WTC11 (cell line): ENCODE data around the gene PRR12. TPM values are rescaled to one million over a fixed set of nuclear protein-coding genes. Genes with fewer than 3 reads are reported as not detected.

Experiments used
- ATAC-seq: fragments of 200-7000 bp; cut with Tn5 transposase; 2 replicates; pipeline ENCODE4 v1.10.0; 2021; ENCODE audit warnings: mild to moderate bottlenecking, moderate library complexity
- CTCF ChIA-PET: fragments of 300-600 bp; sonication (Branson Sonifier 250); formaldehyde crosslinking; loops from one replicate; lab custom pipeline; 2021; ENCODE audit warnings: antibody characterized with exemption; lab: Charles Lee
- POLR2A ChIA-PET: fragments of 350-600 bp; sonication (Branson Sonifier 250); formaldehyde crosslinking; loops from one replicate; lab custom pipeline; 2021; ENCODE audit warnings: antibody characterized with exemption; lab: Charles Lee
- DNase-seq: peaks from one replicate; pipeline ENCODE4 v3.0.0; 2021; ENCODE audit warnings: low spot score
- H3K27ac Mint-ChIP-seq: 2 replicates; pipeline ENCODE4 v1.8.0; 2021; ENCODE audit warnings: mixed read lengths
- H3K27me3 Mint-ChIP-seq: 2 replicates; pipeline ENCODE4 v1.8.0; 2021; ENCODE audit warnings: low read depth, mild to moderate bottlenecking, moderate library complexity, mixed read lengths
- H3K36me3 Mint-ChIP-seq: 2 replicates; pipeline ENCODE4 v1.8.0; 2021; ENCODE audit warnings: mixed read lengths
- H3K4me1 Mint-ChIP-seq: 2 replicates; pipeline ENCODE4 v1.8.0; 2022; ENCODE audit warnings: mixed read lengths
- H3K4me3 Mint-ChIP-seq: 2 replicates; pipeline ENCODE4 v1.8.0; 2021; ENCODE audit warnings: mild to moderate bottlenecking, moderate library complexity, mixed read lengths
- H3K9me3 Mint-ChIP-seq: 2 replicates; pipeline ENCODE4 v1.8.0; 2021; ENCODE audit warnings: mixed read lengths
- ATF1 ChIP-seq: sonication (generic); formaldehyde crosslinking; IDR thresholded peaks from 2 replicates; pipeline ENCODE4 v1.8.1; 2023; ENCODE audit warnings: mild to moderate bottlenecking, moderate library complexity, missing genetic modification reagents
- CREB1 ChIP-seq: sonication (generic); formaldehyde crosslinking; IDR thresholded peaks from 2 replicates; pipeline ENCODE4 v1.8.0; 2023; ENCODE audit warnings: mild to moderate bottlenecking, missing genetic modification reagents
- FOXJ3 ChIP-seq: sonication (generic); formaldehyde crosslinking; IDR thresholded peaks from 2 replicates; pipeline ENCODE4 v1.9.0; 2021; ENCODE audit warnings: missing genetic modification reagents, mild to moderate bottlenecking, borderline replicate concordance
- FOXK1 ChIP-seq: sonication (generic); formaldehyde crosslinking; IDR thresholded peaks from 2 replicates; pipeline ENCODE4 v1.8.0; 2022; ENCODE audit warnings: mild to moderate bottlenecking, moderate library complexity, missing genetic modification reagents
- GRHL2 ChIP-seq: fragments of 250-450 bp; sonication (Bioruptor Pico); IDR thresholded peaks from 2 replicates; pipeline ENCODE4 v1.8.0; 2022; ENCODE audit warnings: mild to moderate bottlenecking, moderate library complexity; ENCODE audit not compliant: insufficient replicate concordance, severe bottlenecking
- NFE2L1 ChIP-seq: sonication (generic); formaldehyde crosslinking; IDR thresholded peaks from 2 replicates; pipeline ENCODE4 v1.8.1; 2023; ENCODE audit warnings: missing genetic modification reagents
- NR1H2 ChIP-seq: sonication (generic); formaldehyde crosslinking; IDR thresholded peaks from 2 replicates; pipeline ENCODE4 v1.9.0; 2021; ENCODE audit warnings: mild to moderate bottlenecking, moderate library complexity, missing genetic modification reagents
- RELA ChIP-seq: sonication (generic); formaldehyde crosslinking; IDR thresholded peaks from 2 replicates; pipeline ENCODE4 v1.8.1; 2022; ENCODE audit warnings: missing genetic modification reagents, mild to moderate bottlenecking, borderline replicate concordance
- RORB ChIP-seq: fragments of 250-450 bp; sonication (Bioruptor Pico); IDR thresholded peaks from 2 replicates; pipeline ENCODE4 v1.9.0; 2021; ENCODE audit warnings: mild to moderate bottlenecking
- TCF7 ChIP-seq: sonication (generic); formaldehyde crosslinking; IDR thresholded peaks from 2 replicates; pipeline ENCODE4 v1.8.0; 2022; ENCODE audit warnings: mild to moderate bottlenecking, low read depth, missing genetic modification reagents, moderate library complexity
- ZNF138 ChIP-seq: sonication (generic); formaldehyde crosslinking; conservative IDR thresholded peaks from 2 replicates; pipeline ENCODE4 v1.8.1; 2022; ENCODE audit warnings: mild to moderate bottlenecking, moderate library complexity, missing genetic modification reagents
- ZNF317 ChIP-seq: sonication (generic); formaldehyde crosslinking; IDR thresholded peaks from 2 replicates; pipeline ENCODE4 v1.8.1; 2023; ENCODE audit warnings: low read depth, mild to moderate bottlenecking, moderate library complexity, missing genetic modification reagents, borderline replicate concordance
- total RNA-seq: library from RNA; stranded (reverse); gene quantifications from 3 replicates; pipeline ENCODE4 v1.2.3, GENCODE V29; 2021
- TF ChIP-seq, protein P1 (sequence below): sonication (generic); formaldehyde crosslinking; IDR thresholded peaks from 2 replicates; pipeline ENCODE4 v1.8.1; 2023; ENCODE audit warnings: mild to moderate bottlenecking, moderate library complexity, missing genetic modification reagents
- TF ChIP-seq, protein P2 (sequence below): sonication (generic); formaldehyde crosslinking; IDR thresholded peaks from 2 replicates; pipeline ENCODE4 v1.8.1; 2023; ENCODE audit warnings: mild to moderate bottlenecking, missing genetic modification reagents, moderate library complexity
- TF ChIP-seq, protein P3 (sequence below): sonication (generic); formaldehyde crosslinking; IDR thresholded peaks from 2 replicates; pipeline ENCODE4 v1.8.0; 2022; ENCODE audit warnings: mild to moderate bottlenecking, missing genetic modification reagents
- TF ChIP-seq, protein P4 (sequence below): sonication (generic); formaldehyde crosslinking; conservative IDR thresholded peaks from 2 replicates; pipeline ENCODE4 v1.8.1; 2023; ENCODE audit warnings: mild to moderate bottlenecking, low read depth, missing genetic modification reagents, moderate library complexity
- TF ChIP-seq, protein P5 (sequence below): sonication (generic); formaldehyde crosslinking; IDR thresholded peaks from 2 replicates; pipeline ENCODE4 v1.8.0; 2022; ENCODE audit warnings: missing genetic modification reagents
- TF ChIP-seq, protein P6 (sequence below): sonication (generic); formaldehyde crosslinking; IDR thresholded peaks from 2 replicates; pipeline ENCODE4 v1.8.0; 2023; ENCODE audit warnings: missing genetic modification reagents
- TF ChIP-seq, protein P7 (sequence below): sonication (generic); formaldehyde crosslinking; IDR thresholded peaks from 2 replicates; pipeline ENCODE4 v1.8.1; 2023; ENCODE audit warnings: mild to moderate bottlenecking, missing genetic modification reagents

The PRR12 gene
- total RNA-seq, 1 experiment from 2014 or later = 86.1 TPM

DNA sequence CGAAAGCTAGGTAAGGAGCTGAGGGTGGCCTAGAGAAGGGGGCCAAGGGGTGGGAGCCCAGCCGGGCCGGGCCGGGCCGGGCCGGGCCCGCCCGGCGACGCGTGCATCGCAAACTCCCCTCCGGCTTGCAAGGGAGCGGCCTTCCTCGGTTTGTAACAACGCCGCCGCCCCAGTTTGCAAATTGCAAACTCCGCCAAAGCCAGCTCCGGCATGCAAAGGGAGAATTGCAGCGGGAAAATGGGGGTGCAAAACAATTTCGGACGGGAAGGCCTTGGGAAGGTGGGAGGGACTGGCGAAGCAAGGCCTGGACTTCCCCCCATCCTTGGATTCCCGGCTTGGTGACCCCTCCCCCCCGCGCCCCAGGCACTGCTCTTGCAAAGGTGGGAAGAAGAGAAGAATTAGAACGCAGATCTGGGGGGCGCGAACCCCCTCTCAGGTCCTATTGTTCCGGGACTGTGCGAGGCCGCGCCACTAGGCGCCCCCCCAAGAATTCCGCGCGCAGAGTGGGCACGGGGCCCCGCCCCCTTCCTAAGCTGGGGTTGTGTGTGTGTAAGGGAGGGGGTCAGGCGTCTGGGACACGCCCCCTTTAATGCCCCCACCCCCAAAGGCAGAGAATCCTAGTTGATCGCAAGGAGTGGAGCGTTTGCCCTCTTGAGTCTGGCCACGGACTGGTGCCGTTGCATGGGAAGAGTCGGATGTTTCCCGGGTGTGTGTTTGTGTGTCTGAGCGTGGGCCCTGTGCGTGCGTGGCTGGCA, 926 bp downstream of the PRR12 start (continued):
- TF ChIP-seq, protein P1, sequence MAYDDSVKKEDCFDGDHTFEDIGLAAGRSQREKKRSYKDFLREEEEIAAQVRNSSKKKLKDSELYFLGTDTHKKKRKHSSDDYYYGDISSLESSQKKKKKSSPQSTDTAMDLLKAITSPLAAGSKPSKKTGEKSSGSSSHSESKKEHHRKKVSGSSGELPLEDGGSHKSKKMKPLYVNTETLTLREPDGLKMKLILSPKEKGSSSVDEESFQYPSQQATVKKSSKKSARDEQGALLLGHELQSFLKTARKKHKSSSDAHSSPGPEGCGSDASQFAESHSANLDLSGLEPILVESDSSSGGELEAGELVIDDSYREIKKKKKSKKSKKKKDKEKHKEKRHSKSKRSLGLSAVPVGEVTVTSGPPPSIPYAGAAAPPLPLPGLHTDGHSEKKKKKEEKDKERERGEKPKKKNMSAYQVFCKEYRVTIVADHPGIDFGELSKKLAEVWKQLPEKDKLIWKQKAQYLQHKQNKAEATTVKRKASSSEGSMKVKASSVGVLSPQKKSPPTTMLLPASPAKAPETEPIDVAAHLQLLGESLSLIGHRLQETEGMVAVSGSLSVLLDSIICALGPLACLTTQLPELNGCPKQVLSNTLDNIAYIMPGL (CRISPR knock-in tag) = peak; percentile 62; the same call in 1 of the 2 replicates
- TF ChIP-seq, protein P2, sequence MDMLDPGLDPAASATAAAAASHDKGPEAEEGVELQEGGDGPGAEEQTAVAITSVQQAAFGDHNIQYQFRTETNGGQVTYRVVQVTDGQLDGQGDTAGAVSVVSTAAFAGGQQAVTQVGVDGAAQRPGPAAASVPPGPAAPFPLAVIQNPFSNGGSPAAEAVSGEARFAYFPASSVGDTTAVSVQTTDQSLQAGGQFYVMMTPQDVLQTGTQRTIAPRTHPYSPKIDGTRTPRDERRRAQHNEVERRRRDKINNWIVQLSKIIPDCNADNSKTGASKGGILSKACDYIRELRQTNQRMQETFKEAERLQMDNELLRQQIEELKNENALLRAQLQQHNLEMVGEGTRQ (CRISPR knock-in tag) = no peak
- TF ChIP-seq ZNF317 (CRISPR knock-in tag) (0 out of 2 replicates have a peak, but pooled peaks have one; percentile 9), FOXK1 (peak; percentile 40; the same call in 1 of the 2 replicates), CREB1 (CRISPR knock-in tag) (0 out of 2 replicates have a peak, but pooled peaks have one; percentile 37)
- TF ChIP-seq, protein P3, sequence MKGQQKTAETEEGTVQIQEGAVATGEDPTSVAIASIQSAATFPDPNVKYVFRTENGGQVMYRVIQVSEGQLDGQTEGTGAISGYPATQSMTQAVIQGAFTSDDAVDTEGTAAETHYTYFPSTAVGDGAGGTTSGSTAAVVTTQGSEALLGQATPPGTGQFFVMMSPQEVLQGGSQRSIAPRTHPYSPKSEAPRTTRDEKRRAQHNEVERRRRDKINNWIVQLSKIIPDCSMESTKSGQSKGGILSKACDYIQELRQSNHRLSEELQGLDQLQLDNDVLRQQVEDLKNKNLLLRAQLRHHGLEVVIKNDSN (CRISPR knock-in tag) = 0 out of 2 replicates have a peak, but pooled peaks have one; percentile 18

DNA sequence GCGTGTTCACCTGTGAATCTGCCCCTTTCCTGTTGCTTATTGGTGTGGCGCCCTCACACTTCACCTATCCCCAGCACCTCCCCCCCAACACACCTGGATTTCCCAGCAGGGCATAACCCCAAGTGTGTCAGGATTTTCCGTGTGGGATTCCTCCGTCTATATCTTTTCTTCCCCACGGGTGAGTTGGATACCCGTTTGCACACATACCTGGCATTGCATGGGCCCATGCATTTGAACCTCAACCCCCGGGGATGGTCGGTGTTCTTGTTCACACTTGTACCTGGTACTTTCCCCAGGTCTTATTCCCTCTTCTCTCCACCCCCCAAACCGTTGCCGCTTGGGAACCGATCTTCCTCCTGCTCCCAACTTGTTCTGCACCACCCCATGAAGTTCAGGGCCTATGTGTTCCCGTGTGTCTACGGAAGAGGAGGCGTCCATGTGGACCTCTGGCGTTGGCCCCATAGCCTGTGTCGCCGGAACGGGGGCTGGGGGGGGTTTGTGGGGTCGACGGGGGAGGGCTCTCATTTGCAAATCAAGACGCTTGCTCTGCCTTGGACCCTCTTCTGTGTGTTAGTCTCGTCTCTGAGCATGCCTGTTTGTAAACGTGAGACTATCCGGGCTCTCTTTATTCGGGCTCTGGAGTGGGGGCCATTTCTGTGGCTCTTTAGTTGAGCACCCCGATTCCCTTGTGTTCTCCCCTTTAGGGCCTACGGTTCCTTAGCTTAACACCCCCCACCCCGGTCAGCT, 1.7 kb downstream of the PRR12 start:
- no peaks in the 10 kb centered on the region for H3K9me3 Mint-ChIP-seq
- H3K27ac Mint-ChIP-seq = peak overlapping the region; percentile 89
- H3K27me3 Mint-ChIP-seq = no peaks in the 10 kb centered on the region
- peak overlapping the region; percentile 95 for H3K4me3 Mint-ChIP-seq
- peaks cover 13% of the 10 kb centered on the region for H3K36me3 Mint-ChIP-seq
- DNase-seq (peak; percentile 32), ATAC-seq (no peak)
- ChIA-PET POLR2A (interaction anchor here (0.6 to 1.3 kb wide), 9 partner anchors 12 to 1024 kb away, joined by 3 to 11 read pairs (median 6); partner anchors contain the start of genes ALDH16A1, CPT1C, PRMT1 and PRRG2), CTCF (interaction anchor here (0.5 to 1.5 kb wide), 13 partner anchors 7 to 99 kb away, joined by 3 to 10 read pairs (median 4); partner anchors contain the start of genes CPT1C and PRMT1)
- peaks cover 11% of the 10 kb centered on the region for H3K4me1 Mint-ChIP-seq
- TF ChIP-seq, protein P4, sequence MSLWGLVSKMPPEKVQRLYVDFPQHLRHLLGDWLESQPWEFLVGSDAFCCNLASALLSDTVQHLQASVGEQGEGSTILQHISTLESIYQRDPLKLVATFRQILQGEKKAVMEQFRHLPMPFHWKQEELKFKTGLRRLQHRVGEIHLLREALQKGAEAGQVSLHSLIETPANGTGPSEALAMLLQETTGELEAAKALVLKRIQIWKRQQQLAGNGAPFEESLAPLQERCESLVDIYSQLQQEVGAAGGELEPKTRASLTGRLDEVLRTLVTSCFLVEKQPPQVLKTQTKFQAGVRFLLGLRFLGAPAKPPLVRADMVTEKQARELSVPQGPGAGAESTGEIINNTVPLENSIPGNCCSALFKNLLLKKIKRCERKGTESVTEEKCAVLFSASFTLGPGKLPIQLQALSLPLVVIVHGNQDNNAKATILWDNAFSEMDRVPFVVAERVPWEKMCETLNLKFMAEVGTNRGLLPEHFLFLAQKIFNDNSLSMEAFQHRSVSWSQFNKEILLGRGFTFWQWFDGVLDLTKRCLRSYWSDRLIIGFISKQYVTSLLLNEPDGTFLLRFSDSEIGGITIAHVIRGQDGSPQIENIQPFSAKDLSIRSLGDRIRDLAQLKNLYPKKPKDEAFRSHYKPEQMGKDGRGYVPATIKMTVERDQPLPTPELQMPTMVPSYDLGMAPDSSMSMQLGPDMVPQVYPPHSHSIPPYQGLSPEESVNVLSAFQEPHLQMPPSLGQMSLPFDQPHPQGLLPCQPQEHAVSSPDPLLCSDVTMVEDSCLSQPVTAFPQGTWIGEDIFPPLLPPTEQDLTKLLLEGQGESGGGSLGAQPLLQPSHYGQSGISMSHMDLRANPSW (CRISPR knock-in tag) = no peak
- TF ChIP-seq GRHL2 (CRISPR knock-in tag) (no peak), TCF7 (CRISPR knock-in tag) (no peak), FOXJ3 (CRISPR knock-in tag) (no peak), NFE2L1 (CRISPR knock-in tag) (peak; percentile 66; the same call in 1 of the 2 replicates), ZNF138 (no peak), NR1H2 (CRISPR knock-in tag) (no peak), RELA (CRISPR knock-in tag) (no peak), ATF1 (0 out of 2 replicates have a peak, but pooled peaks have one; percentile 41), RORB (CRISPR knock-in tag) (no peak)
- TF ChIP-seq, protein P5, sequence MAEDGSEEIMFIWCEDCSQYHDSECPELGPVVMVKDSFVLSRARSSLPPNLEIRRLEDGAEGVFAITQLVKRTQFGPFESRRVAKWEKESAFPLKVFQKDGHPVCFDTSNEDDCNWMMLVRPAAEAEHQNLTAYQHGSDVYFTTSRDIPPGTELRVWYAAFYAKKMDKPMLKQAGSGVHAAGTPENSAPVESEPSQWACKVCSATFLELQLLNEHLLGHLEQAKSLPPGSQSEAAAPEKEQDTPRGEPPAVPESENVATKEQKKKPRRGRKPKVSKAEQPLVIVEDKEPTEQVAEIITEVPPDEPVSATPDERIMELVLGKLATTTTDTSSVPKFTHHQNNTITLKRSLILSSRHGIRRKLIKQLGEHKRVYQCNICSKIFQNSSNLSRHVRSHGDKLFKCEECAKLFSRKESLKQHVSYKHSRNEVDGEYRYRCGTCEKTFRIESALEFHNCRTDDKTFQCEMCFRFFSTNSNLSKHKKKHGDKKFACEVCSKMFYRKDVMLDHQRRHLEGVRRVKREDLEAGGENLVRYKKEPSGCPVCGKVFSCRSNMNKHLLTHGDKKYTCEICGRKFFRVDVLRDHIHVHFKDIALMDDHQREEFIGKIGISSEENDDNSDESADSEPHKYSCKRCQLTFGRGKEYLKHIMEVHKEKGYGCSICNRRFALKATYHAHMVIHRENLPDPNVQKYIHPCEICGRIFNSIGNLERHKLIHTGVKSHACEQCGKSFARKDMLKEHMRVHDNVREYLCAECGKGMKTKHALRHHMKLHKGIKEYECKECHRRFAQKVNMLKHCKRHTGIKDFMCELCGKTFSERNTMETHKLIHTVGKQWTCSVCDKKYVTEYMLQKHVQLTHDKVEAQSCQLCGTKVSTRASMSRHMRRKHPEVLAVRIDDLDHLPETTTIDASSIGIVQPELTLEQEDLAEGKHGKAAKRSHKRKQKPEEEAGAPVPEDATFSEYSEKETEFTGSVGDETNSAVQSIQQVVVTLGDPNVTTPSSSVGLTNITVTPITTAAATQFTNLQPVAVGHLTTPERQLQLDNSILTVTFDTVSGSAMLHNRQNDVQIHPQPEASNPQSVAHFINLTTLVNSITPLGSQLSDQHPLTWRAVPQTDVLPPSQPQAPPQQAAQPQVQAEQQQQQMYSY = no peak; the same call in 1 of the 2 replicates
- TF ChIP-seq, protein P6, sequence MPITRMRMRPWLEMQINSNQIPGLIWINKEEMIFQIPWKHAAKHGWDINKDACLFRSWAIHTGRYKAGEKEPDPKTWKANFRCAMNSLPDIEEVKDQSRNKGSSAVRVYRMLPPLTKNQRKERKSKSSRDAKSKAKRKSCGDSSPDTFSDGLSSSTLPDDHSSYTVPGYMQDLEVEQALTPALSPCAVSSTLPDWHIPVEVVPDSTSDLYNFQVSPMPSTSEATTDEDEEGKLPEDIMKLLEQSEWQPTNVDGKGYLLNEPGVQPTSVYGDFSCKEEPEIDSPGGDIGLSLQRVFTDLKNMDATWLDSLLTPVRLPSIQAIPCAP = no peak
- TF ChIP-seq, protein P7, sequence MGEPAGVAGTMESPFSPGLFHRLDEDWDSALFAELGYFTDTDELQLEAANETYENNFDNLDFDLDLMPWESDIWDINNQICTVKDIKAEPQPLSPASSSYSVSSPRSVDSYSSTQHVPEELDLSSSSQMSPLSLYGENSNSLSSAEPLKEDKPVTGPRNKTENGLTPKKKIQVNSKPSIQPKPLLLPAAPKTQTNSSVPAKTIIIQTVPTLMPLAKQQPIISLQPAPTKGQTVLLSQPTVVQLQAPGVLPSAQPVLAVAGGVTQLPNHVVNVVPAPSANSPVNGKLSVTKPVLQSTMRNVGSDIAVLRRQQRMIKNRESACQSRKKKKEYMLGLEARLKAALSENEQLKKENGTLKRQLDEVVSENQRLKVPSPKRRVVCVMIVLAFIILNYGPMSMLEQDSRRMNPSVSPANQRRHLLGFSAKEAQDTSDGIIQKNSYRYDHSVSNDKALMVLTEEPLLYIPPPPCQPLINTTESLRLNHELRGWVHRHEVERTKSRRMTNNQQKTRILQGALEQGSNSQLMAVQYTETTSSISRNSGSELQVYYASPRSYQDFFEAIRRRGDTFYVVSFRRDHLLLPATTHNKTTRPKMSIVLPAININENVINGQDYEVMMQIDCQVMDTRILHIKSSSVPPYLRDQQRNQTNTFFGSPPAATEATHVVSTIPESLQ = no peak
